Colonic mucosa (tissue), 4 donors: Measurements from ENCODE around the gene BATF. TPM values are rescaled to one million over a fixed set of nuclear protein-coding genes. Genes with fewer than 3 reads are reported as not detected.

Experiments
- DNase-seq: peaks from one replicate; pipeline ENCODE4 v3.0.0-alpha.2; 2020
- H3K27ac ChIP-seq: fragments of 200-600 bp; one replicate; pipeline ENCODE4 v1.8.0; 2021
- H3K27me3 ChIP-seq: fragments of 200-600 bp; one replicate; pipeline ENCODE4 v1.8.0; 2021
- H3K36me3 ChIP-seq: fragments of 200-600 bp; one replicate; pipeline ENCODE4 v1.8.0; 2021
- H3K4me1 ChIP-seq: fragments of 200-600 bp; one replicate; pipeline ENCODE4 v1.8.0; 2021; ENCODE audit warnings: mild to moderate bottlenecking
- H3K4me3 ChIP-seq: fragments of 200-600 bp; one replicate; pipeline ENCODE4 v1.8.0; 2021
- H3K9ac ChIP-seq, 2 donors: one replicate each; pipeline ENCODE4 v1.7.0; 2013; ENCODE audit warnings: control low read depth in 2 of 2, low read depth in 2 of 2, low read length in 2 of 2
- H3K9me3 ChIP-seq: fragments of 200-600 bp; one replicate; pipeline ENCODE4 v1.8.0; 2021
- CTCF ChIP-seq: fragments of 200-600 bp; IDR thresholded peaks from one replicate; pipeline ENCODE4 v1.8.0; 2022; ENCODE audit warnings: antibody characterized with exemption, mild to moderate bottlenecking
- intact Hi-C: fragments of 100-400 bp; cut with DNase I; formaldehyde crosslinking; loops from one replicate; pipeline ENCODE4 v1.14.1; 2022
- total RNA-seq, 2 donors: library from RNA; stranded (reverse); fragmentation: NEBNext Ultra II Directional in 1 of 2; extraction: Animal tissue kit (Norgen Biotek cat#: 25700) in 1 of 2; gene quantifications; one replicate each; pipeline ENCODE4 v1.2.1, GENCODE V29; 2021
- donor health status: healthy.
- donor health status: DM: no; HTN: no; CAD: no.
- donor health status: DM: no; HTN: no; CAD: no.

BATF gene
- total RNA-seq, 2 donors from 2014 or later: 0.77 to 1.3 TPM

GRCh38 chr14:75519826-75520728 is 2.2 kb upstream of the BATF start:
- Histone ChIP-seq H3K27ac (no peak overlapping the region), H3K36me3 (no peaks in the 10 kb centered on the region), H3K9ac (no peak overlapping the region), H3K27me3 (no peaks in the 10 kb centered on the region), H3K9me3 (no peaks in the 10 kb centered on the region), H3K4me1 (no peaks in the 10 kb centered on the region), H3K4me3 (no peak overlapping the region)
- no peak for DNase-seq
- intact Hi-C loops: no loop called here
- TF ChIP-seq CTCF: no peak

- no peak for DNase-seq
- Histone ChIP-seq H3K27me3 (no peaks in the 10 kb centered on the region), H3K36me3 (no peaks in the 10 kb centered on the region), H3K27ac (no peak overlapping the region), H3K9ac (no peak overlapping the region), H3K4me1 (no peaks in the 10 kb centered on the region), H3K4me3 (no peak overlapping the region), H3K9me3 (no peaks in the 10 kb centered on the region)
- no peak for TF ChIP-seq CTCF
- intact Hi-C loops: no loop called here
Observed at GRCh38 chr14:75520852-75521251, 1.4 kb upstream of the BATF start.

GRCh38 chr14:75521415-75522199 is 662 bp upstream of the BATF start:
- Histone ChIP-seq H3K9ac (no peak overlapping the region), H3K9me3 (no peaks in the 10 kb centered on the region), H3K36me3 (no peaks in the 10 kb centered on the region), H3K27ac (peak overlapping the region; percentile 21), H3K27me3 (no peaks in the 10 kb centered on the region), H3K4me1 (no peaks in the 10 kb centered on the region), H3K4me3 (no peak overlapping the region)
- no peak for DNase-seq
- intact Hi-C loops: no loop called here
- no peak for TF ChIP-seq CTCF

- Histone ChIP-seq H3K9ac (peak overlapping the region in 1 of 2 donors; percentile 22), H3K9me3 (no peaks in the 10 kb centered on the region), H3K4me3 (peak overlapping the region; percentile 30), H3K27ac (peak overlapping the region; percentile 21), H3K36me3 (no peaks in the 10 kb centered on the region), H3K4me1 (no peaks in the 10 kb centered on the region), H3K27me3 (no peaks in the 10 kb centered on the region)
- no peak for TF ChIP-seq CTCF
- DNase-seq: no peak
- intact Hi-C loops: no loop called here
Observed at GRCh38 chr14:75522983-75523318, 682 bp downstream of the BATF start.

- no peaks in the 10 kb centered on the region for H3K36me3 ChIP-seq
- no peak for TF ChIP-seq CTCF
- peak overlapping the region; percentile 30 for H3K4me3 ChIP-seq
- H3K9ac ChIP-seq: no peak overlapping the region
- H3K9me3 ChIP-seq: no peaks in the 10 kb centered on the region
- no peak overlapping the region for H3K27ac ChIP-seq
- intact Hi-C loops: no loop called here
- DNase-seq: no peak
- no peaks in the 10 kb centered on the region for H3K4me1 ChIP-seq
- H3K27me3 ChIP-seq: no peaks in the 10 kb centered on the region
Observed at GRCh38 chr14:75523771-75524171, 1.5 kb downstream of the BATF start.
